GM18873 (cell line): ENCODE results near the gene CARMIL1.

Source experiments
- ATAC-seq: cut with Tn5 transposase; IDR thresholded peaks from one replicate; pipeline ENCODE4 v1.9.1; 2021; ENCODE audit warnings: mild to moderate bottlenecking, moderate library complexity, moderate number of reproducible peaks; ENCODE audit not compliant: unreplicated experiment, low FRiP score

Gene CARMIL1

DNA sequence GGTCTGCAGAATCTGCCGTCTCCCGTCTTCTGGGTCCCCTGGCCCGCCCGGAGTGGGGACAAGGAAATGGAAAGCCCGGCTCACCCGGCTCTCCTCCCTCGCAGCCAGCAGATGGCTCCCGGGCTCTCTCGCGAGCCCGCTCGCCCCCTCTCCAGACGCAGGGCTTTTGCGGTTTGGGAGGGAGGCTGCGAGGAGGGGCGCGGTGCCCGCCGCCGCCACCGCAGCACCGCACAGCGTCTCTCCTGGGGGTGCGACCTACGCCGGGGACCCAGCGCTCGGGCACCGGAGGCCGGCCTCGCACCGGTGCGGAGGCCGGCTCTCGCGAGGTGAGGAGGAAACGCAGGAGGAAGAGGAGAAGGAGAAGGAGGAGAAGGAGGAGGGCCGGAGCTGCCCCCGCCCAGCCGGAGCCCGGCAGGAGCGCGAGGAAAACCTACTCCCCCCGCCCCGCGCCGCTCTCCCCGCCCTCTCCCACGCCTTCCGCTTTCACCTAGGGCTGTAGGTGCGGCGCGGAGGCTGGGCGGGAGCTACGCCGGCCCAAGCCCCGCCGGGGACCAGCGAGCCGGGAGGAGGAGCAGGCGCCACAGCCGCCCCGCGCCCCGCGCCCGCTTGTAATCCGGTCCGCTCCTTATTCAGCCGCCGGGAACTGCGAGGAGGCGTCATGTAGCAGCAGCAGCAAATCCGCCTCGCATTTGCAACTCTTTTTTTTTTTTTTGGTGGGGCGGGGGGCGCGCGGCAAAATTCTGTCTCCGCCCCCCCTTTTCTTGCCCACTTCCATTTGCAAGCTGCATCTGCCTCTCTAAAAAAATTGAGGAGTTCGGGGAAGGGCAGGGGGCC is at the start of gene CARMIL1:
Gene CARMIL1, plus strand, starts transcription at position 461 of the 834 bp plus-strand sequence. CDS start 422 bp downstream, outside the sequence.
- peak; percentile 67 for ATAC-seq

GRCh38 chr6:25229671-25230321 is 49.4 kb upstream of the CARMIL1 start:
- no peak for ATAC-seq

- no peak for ATAC-seq
These were observed 46.7 kb upstream of the CARMIL1 start for GRCh38 chr6:25232479-25232878.

DNA sequence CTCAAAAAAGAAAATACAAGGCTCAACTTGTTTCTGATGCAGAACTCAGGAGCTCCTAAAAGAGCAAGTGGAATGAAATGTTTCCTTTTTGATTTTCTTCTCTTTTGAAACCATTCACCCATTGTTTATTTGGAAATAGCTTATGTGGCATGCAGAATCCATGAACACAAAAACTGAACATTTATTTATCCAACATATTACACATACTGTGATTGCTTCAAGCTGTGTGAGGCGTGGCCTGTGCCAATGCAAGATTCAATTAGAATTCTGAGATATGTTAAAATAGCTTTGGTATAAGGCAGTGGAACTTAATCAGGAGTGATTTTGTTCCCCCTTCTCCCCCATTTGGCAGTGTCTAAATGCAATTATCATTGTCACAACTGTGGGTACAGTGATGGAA is 45.9 kb upstream of the CARMIL1 start:
- ATAC-seq, result no peak

DNA sequence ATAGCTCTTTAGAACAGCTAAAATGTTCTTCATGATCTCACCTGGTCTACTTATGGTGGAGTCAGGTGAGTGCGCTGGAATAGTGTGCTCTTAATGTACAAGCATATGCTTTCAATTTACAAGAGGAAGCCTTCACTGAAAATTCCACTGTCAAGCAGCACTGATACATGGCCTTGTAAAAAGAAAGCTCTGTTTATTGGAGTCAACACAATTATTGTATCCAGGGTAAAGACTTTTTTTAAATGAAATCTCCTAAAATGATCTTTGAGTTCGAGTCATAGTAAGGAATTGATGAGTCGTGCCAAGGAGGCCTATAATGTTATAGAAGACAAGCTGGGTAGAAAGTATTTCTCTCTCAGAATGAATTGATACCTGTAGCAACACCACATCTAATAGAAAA is 41.6 kb upstream of the CARMIL1 start:
- ATAC-seq, result no peak

DNA sequence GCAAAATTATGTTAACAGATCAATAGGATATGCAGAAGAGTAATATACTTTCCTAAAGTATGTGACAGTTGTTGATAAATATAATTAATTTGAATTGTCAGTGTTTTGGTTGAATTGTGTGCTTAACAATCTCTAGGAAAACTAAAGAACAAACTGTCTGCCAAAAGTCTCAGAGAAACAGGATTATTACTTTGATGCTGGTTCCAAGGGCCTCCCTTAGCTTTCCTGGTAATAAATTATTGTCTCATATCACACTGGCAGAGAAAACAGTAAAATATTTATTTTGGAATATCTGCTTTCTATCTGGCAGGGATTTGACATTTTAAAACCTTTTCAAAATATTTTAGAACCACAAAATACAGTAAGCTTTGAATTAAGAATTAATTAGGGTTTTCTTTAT is 40.1 kb upstream of the CARMIL1 start:
- ATAC-seq, result no peak

DNA sequence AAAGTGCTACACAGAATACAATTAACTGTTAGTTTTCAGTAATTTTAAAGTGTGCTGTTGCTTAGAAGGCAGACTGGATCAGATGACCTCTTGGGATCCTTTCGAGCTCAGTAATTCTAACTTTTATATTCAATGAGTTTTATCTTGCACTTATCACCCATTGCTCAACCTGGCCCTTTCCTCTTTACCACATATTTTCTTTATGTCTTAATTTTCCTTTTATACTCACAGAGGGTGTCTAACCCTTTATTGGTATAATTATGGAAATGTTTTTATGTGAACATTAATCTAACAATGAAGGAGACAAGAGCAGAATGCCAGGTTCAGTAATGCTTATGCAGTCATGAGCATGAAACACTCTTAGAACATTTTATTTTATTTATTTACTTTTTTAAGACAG is 39.7 kb upstream of the CARMIL1 start:
- no peak for ATAC-seq

- no peak for ATAC-seq
These were observed 36.6 kb upstream of the CARMIL1 start for GRCh38 chr6:25242567-25242966.

DNA sequence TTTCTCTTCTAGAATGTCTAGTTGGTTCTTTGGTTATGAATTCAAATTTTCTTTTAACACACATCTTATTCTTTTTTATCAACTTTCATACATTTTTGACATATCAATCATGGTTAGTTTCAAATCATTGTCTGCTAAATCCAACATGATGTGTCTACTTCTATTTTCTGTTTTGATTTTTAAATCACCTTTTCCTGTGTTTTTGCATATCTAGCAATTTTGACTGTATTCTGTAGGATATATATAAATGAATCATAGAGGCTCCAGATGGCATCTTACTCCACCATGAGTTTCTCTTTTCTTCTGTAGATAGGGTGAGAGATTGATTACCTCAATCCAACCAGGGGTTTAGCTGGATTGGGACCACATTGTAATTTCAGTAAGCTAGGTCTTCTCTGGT is 34.3 kb upstream of the CARMIL1 start:
- ATAC-seq, result no peak

DNA sequence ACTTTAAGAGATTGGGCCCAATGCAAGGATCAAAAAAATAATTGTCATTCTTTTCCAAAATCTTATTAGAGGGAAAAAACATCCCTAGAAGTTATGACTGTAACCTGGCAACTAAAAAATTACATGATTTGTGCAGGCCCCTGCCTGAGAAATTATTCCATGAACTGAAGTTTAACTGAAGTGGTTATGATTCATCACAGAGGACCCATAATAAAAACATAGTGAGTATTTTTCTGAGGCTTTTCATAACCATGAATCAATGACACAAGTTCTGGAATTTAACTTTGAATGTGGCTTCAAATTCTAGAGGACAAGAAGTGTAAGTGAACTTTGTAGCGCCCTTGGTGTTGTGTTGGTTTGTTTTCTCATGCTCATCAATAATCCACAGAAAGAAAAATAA is 31.1 kb upstream of the CARMIL1 start:
- no peak for ATAC-seq

- no peak for ATAC-seq
These were observed 30.0 kb upstream of the CARMIL1 start for GRCh38 chr6:25249133-25249532.

DNA sequence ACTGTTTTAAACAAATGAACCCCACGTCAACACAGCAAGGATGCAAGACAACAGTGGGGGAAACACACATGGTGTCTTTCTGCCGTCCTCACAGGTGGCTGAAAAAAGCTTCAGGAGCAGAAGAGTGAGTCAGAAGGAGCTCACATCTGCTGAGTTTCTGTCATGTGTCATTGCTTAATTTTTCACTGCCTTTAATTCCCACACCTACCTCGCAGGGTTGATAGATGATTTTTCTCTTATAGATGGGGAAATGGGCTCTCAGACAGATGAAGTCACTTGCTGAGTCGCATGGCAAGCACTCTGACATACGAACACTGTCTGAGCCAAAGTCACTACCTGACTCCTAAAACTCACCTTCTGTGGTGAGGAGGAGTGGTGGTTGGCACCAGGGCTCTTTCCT is 28.3 kb upstream of the CARMIL1 start:
- ATAC-seq, result peak; percentile 66

DNA sequence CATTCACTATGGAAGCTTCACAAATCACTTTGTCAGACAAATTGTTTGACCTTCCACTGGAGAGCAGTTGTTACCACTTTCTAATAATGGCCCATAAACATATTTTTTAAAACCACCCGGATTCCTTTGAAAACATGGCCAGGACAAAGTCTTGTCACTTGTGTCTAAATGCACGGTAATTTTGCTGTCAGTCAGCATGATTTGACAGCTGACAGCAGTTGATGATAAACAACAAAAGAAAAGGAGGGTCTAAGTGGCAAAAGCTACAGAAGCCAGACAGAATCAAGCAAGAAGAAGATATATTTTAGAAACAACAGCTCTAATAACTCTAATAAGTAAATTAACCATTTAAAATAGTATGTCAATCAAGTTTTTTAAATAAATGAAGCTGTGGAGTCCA is 27.7 kb upstream of the CARMIL1 start:
- no peak for ATAC-seq

DNA sequence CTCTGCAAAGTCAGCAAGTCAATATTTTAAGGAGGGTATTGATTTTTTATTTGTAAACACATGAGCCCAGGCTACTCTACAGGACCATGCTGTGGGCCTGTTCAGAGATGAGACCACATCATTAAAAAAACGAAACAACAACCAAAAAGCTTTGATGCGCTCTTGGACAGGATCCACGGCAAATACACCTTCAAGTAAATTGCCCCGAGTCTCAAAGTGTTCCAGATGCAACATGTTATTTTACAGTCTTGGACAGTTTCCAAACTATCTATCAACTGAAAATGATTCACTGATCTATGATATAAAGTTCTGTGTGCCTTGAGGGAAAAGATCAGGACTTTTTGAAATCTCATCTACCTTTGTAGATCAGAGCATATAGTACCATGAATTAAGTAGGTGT is 25.8 kb upstream of the CARMIL1 start:
- ATAC-seq, result no peak

DNA sequence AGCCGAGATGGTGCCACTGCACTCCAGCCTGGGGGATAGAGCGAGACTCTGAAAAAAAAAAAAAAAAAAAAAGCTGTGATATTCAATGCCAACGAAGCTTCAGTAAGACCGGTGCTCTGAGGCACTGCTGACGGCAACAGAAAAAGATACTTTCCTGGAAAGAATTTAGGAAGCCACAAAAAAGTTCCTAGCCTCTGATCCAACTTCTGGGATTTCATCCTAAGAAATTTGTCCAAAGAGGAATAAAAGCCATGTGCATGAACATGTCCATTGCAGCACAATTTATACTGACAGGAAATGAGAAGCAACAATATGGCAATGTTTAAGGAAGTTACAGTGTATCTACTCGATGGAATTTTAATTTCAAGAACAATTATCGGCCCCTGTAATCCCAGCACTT is 24.5 kb upstream of the CARMIL1 start:
- ATAC-seq, result no peak

DNA sequence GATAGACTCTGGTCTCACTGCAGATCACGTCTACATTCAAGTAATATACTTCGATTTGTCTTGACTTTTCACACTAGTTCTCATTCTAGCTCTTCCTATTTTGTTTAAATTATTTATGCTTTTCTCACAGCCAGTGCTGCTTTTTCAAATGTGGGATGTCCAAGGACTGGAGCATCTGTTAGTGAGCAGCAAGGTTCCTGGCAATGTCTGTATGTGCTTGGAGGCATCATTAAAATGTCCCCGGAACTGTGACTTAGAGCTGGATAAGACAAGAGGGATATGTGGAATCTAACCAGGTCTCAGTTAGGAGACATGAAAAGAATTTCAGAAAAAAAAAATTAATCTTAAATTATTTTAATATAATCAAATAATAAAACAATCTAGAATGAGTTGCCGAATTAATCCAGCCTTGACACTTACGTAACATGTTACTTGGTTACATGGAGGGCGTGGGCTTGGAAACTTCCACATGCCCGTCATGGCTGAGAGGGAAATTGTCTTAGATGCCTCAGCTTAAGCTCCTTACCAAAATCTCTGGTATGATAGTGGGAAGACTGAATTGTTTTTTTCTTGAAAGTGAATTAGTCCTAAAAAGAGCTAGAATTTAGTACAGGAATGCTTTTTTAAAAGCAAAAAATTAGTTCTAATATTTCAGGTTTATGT is 21.4 kb upstream of the CARMIL1 start:
- no peak for ATAC-seq

GRCh38 chr6:25259756-25260155 is 19.4 kb upstream of the CARMIL1 start:
- no peak for ATAC-seq

- no peak for ATAC-seq
These were observed 15.5 kb upstream of the CARMIL1 start for GRCh38 chr6:25263657-25264056.

DNA sequence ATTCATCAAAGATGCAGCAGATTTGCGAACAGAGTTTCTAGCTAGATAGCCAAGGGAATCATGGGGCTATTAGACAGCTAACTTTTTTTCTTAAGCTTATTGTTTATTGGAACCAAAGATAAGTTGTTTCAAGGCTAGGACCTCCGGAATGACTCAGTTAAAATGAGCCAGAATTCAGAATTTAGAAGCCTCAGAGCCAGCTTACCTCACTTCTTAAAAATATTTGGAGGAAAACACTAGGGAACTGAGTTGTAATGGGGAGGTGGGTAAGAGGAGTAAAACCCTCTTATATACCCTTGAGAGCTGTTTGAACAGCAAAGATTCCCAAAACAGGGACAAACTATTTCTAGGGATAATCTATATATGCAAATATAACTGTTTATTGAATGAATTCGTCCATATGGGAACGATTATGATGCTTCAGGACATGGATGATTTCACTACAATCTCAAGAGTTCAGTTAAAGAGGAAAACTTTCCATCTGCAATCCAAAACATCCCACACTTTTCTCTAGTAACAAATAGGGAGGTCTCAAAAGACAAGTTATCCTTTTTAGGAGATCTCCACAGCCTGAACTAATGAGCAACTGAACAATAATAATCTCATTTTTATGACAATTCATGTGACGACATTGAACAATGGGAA is 12.6 kb upstream of the CARMIL1 start:
- ATAC-seq, result no peak

GRCh38 chr6:25267662-25268061 is 11.5 kb upstream of the CARMIL1 start:
- ATAC-seq, result no peak

DNA sequence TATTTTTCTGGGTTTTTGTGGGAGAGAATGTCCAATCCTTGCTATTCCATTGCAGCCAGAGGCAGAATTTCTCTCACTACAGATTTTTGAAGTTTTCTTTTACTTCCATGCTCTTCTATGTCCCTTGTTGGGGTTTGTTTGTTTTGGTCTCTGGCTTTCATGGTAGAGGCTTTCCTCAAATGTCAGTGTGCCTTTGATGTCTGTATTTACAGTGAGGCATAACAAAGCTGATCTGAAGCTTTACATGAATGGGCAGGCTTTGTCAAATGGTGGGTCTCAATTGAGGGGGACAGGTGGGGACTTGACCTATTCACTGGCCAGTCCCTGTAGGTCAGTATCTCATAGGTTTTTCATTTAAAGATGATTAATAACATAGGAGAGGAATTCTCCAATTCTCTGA is 8.6 kb upstream of the CARMIL1 start:
- no peak for ATAC-seq
